ENCODE results near the gene LHX2.

GRCh38 chr9:123973590-123974223, 37.9 kb upstream of the LHX2 start:
- TF ChIP-seq MAX (IDR thresholded peaks at IDR 0.05) (no peak), YY1 (IDR thresholded peaks at IDR 0.05; ENCODE audit: low read depth) (no peak), TAF1 (IDR thresholded peaks at IDR 0.05; ENCODE audit: low read depth) (no peak), FOXM1 (IDR thresholded peaks at IDR 0.05; ENCODE audit: borderline replicate concordance, low read depth) (no peak)
- TF ChIP-seq, protein P1, sequence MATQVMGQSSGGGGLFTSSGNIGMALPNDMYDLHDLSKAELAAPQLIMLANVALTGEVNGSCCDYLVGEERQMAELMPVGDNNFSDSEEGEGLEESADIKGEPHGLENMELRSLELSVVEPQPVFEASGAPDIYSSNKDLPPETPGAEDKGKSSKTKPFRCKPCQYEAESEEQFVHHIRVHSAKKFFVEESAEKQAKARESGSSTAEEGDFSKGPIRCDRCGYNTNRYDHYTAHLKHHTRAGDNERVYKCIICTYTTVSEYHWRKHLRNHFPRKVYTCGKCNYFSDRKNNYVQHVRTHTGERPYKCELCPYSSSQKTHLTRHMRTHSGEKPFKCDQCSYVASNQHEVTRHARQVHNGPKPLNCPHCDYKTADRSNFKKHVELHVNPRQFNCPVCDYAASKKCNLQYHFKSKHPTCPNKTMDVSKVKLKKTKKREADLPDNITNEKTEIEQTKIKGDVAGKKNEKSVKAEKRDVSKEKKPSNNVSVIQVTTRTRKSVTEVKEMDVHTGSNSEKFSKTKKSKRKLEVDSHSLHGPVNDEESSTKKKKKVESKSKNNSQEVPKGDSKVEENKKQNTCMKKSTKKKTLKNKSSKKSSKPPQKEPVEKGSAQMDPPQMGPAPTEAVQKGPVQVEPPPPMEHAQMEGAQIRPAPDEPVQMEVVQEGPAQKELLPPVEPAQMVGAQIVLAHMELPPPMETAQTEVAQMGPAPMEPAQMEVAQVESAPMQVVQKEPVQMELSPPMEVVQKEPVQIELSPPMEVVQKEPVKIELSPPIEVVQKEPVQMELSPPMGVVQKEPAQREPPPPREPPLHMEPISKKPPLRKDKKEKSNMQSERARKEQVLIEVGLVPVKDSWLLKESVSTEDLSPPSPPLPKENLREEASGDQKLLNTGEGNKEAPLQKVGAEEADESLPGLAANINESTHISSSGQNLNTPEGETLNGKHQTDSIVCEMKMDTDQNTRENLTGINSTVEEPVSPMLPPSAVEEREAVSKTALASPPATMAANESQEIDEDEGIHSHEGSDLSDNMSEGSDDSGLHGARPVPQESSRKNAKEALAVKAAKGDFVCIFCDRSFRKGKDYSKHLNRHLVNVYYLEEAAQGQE (IDR thresholded peaks at IDR 0.05; ENCODE audit: low read depth) = no peak
